HG03575 (cell line): ENCODE data around the gene TRIM50.
"Not testable (repeated sequence)": the region's sequence is repeated elsewhere in the genome, so short reads cannot be mapped to it uniquely, and the experiment has no call there.

ENCODE experiments used
- ATAC-seq: cut with Tn5 transposase; IDR thresholded peaks from one replicate; pipeline ENCODE4 v1.9.1; 2021; ENCODE audit not compliant: unreplicated experiment, insufficient number of reproducible peaks, low FRiP score; ENCODE audit errors: extremely low read depth

Gene TRIM50

DNA sequence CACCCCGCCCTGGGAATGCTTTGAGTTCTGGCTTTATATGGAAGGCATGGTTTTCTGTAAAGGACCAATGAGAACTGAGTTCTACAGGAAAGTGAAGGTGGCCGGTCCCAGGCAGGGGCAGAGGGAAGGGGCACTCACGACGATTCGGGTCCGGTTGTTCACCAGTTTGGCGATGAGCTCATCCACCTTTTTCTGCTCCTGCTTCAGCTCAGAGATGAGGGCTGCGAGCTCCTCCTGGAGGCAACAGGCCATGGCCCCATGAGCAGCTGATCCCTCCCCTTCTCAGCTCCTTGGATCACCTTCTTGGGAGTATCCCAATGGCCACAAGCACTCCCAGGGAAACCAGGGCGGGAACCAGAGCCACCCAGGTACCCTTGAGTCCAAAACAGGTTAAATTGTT is 7.9 kb downstream of the TRIM50 start:
- ATAC-seq: not testable (repeated sequence)

DNA sequence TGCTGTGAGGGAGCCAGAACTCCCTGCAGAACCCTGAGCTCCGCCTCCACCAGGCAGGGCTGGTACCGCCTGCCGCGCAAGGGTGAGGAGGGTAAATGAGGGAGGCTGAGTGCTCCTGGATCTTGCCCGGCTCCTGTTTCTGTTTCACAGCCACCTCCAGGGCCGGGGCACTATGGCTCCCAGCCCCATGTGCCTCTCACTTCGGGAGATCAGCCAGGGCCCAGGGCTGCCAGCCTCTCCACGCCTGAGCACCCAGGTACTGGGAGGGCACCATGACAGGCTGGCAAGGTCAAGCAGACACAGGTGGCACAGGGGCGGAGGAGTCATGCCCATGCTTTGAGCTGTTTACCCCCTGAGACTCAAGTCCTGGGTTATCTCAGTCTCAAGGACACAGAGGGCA is 8.3 kb downstream of the TRIM50 start:
- not testable (repeated sequence) for ATAC-seq

DNA sequence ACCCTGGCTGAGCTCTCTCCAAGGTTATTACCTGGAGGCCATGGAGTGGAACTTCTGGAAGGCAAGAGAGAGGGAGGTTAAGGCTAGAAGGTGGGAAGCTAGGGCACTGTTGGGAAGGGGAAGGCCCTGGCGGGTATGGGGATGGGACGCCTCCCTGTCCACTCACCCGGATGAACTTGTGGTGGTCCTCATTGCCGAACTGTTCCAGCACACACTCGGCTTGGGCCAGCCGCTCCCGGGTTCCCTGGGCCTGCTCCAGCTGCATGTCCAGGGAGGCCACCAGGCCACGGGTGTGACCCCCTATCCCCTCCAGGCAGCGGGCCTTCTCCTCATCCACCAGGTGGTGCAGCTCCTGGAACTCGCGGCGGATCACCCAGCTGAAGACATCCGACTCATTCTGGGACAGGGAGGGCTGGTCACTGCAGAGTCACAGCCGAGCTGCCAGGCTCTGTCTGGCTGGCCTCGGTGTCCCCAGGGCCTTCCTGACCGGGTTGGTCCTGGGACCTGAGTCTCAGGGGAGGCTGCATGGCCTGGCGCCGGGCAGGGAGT is 9.2 kb downstream of the TRIM50 start:
- ATAC-seq: not testable (repeated sequence)

DNA sequence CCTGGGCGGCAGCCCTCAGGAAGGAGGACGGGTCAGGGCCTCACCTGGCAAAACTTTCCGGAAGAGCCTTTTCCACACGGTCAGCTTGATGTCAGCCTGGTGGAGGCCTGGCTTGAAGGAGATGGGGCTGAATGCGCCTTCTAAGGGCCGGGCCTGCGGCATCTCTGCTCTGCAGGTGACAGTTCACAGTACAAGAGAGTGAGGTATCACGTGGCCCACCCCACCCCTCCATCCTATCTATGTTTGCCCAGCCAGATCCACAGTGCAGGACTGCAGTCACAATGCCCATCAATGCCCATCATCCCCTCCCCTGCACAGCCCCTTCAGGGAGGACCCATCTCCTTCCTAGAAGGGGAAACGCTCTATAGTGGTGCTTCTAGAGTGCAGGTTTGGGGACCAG is 11.4 kb downstream of the TRIM50 start:
- ATAC-seq: no peak

DNA sequence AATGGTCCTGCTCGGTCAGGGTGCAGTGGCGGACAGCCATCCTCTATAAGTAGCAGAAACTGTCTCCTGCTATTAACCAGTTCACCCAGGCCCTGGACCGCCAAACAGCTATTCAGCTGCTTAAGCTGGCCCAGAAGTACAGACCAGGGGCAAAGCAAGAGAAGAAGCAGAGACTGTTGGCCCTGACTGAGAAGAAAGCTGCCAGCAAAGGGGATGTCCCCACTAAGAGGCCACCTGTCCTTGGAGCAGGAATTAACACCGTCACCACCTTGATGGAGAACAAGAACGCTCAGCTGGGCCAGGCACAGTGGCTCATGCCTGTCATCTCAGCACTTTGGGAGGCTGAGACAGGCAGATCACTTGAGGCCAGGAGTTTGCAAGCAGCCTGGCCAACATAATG is 13.6 kb downstream of the TRIM50 start:
- no peak for ATAC-seq

DNA sequence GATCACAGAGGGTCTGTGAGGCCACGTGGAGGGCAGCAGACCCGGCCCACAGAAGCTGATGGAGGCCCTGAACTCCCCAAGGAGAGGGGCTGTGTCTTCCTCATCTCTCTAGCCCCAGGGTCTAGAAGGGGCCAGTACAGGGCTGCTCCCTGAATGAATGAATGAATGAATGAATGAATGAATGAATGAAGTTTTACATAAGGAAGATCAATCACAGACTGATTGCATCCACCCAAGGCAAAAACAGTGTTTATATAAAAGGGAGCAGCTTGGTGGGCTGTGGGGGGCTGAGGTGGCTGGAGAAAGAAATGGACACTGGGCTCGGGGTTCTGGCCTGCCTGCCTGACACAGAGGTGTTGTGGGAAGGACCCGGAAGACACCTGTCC is 14.4 kb downstream of the TRIM50 start:
- no peak for ATAC-seq

DNA sequence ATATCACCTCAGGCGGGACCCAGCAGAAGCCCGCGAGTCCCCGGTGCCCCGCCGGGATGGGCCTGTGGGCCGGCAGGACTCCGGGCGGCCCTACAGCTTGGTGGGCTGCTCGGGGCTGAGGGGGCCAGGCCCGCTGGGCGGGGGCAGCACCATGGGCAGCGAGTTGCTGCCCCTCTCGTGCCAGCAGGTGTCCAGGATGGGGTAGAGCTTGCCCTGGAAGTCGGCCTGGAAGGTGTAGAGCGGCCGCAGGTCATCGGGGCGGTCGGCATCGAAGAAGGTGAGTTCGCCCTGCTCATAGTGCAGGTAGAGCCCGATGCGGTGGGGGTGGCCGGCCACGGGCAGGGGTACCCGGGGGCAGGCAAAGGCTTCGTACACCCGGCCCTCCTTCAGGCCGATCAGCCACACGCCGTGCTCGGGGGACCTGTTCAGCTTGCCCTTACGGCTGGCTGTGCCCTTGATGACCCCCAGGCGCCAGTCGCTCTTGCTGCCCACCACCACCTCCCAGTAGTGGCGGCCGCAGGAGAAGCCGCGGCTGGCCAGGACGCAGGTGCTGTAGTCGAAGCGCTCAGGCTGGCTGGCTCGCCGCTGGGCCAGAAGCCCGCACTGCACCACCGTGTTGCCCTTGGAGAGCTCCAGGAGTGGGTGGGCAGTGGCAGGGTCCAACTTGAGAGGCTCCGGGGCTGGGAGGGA is 14.9 kb downstream of the TRIM50 start:
- no peak for ATAC-seq

DNA sequence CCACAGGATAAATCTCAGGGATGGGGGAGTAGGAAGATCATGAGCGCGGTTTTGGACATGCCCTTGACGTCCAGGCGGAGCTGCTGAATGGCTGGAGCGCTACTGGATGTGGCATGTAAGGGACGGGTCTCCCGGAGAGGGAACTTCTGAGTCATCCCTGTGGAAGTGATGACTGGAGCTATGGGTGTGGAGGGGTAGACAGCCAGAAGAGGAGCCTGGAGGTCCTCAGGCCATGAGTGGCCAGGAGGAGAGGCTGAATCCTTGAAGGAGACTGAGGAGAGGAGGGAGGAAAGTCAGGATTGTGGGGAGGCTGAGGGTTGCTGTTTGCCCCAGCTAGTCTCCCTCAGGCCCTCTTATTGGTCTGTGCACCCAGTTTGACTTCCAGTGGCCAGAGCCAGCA is 16.5 kb downstream of the TRIM50 start:
- not testable (repeated sequence) for ATAC-seq

DNA sequence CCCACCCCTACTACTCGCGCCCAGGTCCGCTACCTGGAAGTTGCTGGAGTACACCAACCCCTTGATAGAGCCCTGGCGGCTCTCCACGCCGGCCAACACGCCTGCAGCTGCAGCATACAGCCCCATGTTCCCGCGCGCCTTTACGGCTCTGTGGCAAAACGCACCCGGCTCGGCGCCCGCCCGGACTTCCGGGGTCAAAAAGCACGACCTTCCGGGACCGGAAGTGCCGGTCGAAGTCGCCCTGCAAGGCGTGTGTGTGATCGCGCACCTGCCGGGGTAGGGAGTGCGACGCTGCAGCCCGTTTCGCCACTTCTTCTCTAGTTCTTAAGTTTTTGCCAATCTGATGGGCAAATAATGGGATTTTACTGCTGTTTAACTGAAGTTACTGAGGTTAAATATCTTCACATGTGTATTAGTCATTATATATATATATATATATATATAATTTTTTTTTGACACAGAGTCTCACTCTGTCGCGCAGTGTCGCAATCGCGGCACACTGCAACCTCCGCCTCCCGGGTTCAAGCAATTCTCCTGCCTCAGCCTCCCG is 19.1 kb downstream of the TRIM50 start, which contains the start of gene NSUN5:
TSS of gene NSUN5 (minus strand) at position 162 of the 550 bp plus-strand sequence. CDS start at position 126, 36 bp downstream.
- no peak for ATAC-seq

DNA sequence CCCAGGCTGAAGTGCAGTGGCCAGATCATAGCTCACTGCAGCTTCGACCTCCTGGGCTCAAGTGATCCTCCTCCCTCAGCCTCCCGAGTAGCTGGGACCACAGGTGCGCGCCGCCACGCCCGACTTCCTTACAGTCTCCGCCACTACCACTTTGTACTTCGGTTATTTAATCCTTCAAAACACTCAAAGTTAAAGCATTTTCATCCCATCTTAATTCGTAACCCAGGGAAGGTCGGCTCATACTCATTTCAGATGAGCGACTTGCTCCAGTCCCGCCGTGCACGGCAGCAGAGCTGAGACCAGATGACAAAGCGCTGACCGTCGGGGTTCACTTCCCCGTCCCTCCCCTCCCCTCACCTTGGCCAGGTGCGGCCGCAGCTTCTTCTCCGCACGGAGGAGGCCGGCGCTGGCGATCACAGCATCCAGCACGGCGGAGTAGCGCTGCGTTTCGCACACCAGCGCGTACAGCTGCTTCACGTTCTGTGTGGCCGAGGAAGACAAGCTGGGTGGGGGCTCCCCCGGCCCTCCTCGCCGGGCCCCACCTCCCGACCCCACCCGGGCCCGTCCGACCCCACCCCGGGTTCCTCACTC is 19.7 kb downstream of the TRIM50 start:
- ATAC-seq: no peak

DNA sequence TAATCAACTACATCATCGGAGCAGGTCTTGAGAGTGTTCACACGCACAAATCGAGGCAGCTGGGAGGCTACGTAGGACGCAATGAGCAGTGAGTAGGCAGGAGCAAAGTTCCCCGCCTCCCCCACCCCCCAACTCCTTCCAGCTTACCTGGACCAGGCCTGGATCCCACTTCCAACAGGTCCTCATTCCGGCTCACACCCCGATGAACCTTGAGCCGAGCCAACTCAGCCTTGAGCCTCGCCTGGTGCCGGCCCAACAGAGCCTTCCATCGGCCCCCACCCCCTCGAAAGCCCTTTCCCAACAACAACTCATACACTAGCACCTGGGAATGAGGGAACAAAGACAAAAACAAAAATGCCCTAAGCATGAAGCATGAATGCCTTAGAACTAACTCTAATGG is 20.4 kb downstream of the TRIM50 start:
- no peak for ATAC-seq

DNA sequence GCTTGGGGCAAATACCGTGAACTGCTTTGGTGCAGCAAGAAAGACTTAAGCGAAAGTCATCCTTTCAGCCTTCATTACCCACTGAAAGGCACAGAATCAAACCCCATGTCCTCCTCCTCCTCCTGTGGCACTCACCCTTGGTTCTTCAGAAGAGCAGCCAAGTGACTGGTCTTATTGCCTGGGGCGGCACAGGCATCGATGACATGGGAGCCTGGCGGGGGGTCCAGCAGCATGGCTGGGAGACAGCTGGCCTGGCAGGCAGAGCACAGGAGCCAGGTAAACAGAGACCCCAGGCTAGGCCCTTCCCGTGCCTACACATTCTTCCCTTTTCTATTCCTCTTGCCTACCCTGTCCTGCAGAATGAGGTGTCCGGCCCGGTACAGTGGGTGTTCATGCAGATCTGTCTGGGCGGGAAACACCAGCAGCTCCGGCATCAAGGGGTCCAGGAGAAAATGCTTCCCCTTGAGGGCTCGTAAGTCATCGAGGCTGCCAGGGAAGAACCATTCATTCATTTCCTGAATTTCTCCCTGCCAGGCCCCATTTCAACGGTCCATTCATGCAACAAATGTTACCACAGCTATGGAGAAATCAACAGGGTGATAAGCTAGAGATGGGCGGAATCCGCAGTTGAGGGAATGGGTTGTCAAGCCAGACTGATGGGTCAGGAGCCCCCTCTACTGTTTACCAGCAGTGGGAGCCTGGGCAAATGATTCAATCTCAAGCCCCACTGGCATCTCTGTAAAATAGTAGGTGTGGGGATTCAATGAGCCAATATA is 23.1 kb downstream of the TRIM50 start:
- ATAC-seq: not testable (repeated sequence)

DNA sequence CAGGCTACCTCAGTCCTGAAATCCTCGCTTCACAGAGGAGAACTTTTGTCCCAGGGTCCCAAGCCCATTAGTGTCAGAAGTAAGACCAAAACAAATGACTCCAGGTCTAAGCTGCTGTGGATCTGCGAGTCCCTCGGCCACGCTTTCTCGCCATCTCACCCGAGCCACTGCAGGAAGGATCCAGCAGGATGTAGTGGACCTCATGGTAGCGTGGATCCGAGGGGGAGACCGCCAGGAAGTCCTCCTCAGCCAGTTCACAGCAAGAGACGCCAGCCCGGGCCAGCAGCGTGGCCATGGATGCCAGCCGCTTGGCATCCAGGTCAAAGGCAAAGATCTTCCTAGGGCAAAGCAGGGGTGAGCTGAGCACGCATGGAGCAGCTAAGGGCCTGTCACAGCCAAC is 23.8 kb downstream of the TRIM50 start:
- ATAC-seq: no peak

DNA sequence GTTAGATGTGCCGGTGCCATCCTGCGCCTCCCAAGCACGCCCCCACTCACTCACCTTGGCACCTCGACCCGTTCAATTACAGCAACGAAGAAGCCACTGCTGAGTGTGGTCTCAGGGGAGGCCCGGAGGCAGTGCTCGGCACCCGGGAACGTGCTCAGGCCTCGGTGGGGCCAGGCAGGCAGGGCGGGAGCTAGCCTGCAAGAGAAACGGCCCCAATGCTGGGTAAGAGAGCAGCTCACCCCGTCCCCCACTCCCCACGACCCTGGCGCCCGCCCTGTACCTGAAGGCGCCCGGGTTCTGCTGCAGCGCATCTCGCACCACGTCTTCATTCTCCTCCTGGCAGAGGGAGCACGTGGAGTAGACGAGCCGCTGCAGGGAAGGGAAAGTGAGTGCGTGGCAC is 24.3 kb downstream of the TRIM50 start:
- no peak for ATAC-seq

DNA sequence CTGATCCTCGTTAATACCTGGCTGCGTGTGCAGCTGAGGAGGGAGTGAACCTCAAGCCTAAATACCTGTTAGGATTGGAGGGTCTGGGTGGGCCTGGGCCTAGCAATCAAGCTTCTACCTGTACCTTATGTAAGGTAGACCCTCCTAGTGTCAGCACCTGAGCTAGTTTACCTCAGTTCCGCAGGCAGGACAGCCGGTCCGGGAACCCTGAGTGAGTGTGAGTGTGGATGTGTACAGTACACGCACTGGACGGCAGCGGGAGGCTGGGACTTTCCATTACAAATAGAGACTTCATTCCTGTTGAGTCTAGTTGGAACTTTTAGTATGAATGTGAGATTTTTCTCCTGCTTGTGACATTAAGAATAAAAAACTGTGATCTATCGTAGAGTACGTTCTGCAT is 25.0 kb downstream of the TRIM50 start:
- not testable (repeated sequence) for ATAC-seq

DNA sequence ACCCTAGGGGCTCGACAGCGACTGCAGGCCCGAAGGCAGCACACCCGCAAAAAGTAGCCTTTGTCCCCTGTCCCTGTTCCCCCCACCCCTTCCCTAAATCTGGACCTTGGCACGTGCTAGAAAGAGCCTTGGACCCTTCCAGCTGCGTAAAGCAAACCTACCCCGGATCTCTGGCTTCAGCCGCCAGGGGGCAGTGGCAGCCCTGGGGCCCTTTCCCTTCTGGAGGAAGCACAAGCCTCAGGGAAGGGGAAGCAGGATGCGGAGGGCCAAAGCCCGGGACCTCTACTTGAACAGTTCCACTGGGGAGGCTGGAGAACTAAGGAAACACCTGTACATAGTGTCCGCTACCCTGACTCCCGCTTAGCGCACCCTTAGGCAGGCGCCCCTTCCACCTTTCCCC is 26.8 kb downstream of the TRIM50 start:
- ATAC-seq: not testable (repeated sequence)

DNA sequence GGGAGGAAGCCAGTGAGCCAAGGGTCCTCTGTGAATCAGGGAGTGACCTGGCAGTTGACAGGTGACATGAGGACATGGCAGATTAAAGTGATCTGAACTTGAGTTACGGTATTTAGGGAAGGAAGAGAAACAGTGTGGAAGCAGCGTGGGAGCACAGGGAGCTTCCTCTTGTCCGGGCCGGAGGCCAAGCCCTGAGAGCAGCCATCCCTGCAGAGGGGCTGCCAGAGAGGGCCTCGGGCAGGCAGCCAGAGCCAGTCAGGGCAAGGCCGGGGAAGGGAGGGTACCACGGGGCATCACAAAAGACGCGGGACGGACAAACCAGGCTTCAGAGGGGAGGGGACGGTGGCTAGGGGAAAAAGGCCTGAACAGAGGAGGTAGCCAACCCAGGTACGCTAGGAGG is 28.1 kb downstream of the TRIM50 start:
- ATAC-seq: not testable (repeated sequence)

DNA sequence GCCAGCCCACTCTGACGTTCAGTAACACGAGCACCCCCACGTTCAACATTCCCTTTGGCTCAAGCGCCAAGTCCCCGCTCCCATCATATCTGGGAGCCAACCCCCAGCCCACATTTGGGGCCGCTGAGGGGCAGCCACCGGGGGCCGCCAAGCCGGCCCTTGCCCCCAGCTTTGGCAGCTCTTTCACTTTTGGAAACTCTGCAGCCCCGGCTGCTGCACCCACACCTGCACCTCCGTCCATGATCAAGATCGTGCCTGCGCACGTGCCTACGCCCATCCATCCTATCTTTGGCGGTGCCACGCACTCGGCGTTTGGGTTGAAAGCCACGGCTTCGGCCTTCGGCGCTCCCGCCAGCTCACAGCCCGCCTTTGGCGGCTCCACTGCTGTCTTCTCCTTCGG is 30.2 kb downstream of the TRIM50 start:
- ATAC-seq: not testable (repeated sequence)

DNA sequence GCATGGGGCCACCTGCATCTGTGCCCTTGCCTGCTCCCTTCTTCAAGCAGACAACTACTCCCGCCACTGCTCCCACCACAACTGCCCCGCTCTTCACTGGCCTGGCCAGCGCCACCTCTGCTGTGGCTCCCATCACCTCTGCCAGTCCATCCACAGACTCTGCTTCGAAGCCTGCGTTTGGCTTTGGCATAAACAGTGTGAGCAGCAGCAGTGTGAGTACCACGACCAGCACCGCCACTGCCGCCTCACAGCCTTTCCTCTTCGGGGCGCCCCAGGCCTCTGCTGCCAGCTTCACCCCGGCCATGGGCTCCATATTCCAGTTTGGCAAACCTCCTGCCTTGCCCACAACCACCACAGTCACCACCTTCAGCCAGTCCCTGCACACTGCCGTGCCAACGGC is 30.6 kb downstream of the TRIM50 start:
- not testable (repeated sequence) for ATAC-seq
